HCT116 (cell line): Measurements from ENCODE around the gene ZNF777. TPM values are rescaled to one million over a fixed set of nuclear protein-coding genes. Genes with fewer than 3 reads are reported as not detected.

Experiments
- ATAC-seq: fragments of 200-7000 bp; cut with Tn5 transposase; 2 replicates; pipeline ENCODE4 v1.9.1; 2020; ENCODE audit warnings: mild to moderate bottlenecking, moderate library complexity
- BruUV-seq: library from RNA; stranded (reverse); fragments of 400-500 nt; replicated peaks from 2 replicates; lab custom pipeline; 2021; lab: Mats Ljungman, UMichigan
- CTCF ChIA-PET: fragments of 300-600 bp; sonication (Branson Sonifier 250); formaldehyde crosslinking; loops from one replicate; lab custom pipeline; 2021; ENCODE audit warnings: antibody characterized with exemption; lab: Charles Lee
- POLR2A ChIA-PET: fragments of 300-600, 350-600 bp; sonication (Branson Sonifier 250); formaldehyde crosslinking; loops from one replicate; lab custom pipeline; 2021; ENCODE audit warnings: antibody characterized with exemption; lab: Charles Lee
- RAD21 ChIA-PET, 2 experiments: fragments of 300-600 bp; sonication (Branson Sonifier 250); formaldehyde crosslinking; loops; one replicate each; lab custom pipeline; 2023; ENCODE audit warnings: low total read pairs in 2 of 2; ENCODE audit not compliant: uncharacterized antibody in 2 of 2, unreplicated experiment in 2 of 2, low non-redundant PET in 1 of 2; lab: Charles Lee
- DNase-seq: peaks from one replicate; pipeline ENCODE4 v3.0.0-alpha.2; 2010; ENCODE audit warnings: low read depth, low spot score
- H2AFZ ChIP-seq: fragments of 200-600 bp; shearing (Covaris generic), sonication (generic); 2 replicates; pipeline ENCODE4 v1.6.1; 2017; ENCODE audit warnings: low read depth, mixed run types, mixed read lengths, antibody characterized with exemption, low read length; ENCODE audit not compliant: poor library complexity, severe bottlenecking
- H3K27ac ChIP-seq: 2 replicates; pipeline ENCODE4 v1.5.1; 2012; ENCODE audit warnings: low read depth, low read length
- H3K27me3 ChIP-seq: fragments of 200-600 bp; sonication (generic); 2 replicates; pipeline ENCODE4 v1.6.1; 2016; ENCODE audit warnings: mixed run types, low read length, mixed read lengths; ENCODE audit not compliant: insufficient read depth
- H3K36me3 ChIP-seq, 2 experiments: fragments of 200-500 bp in 1 of 2; fragments of 200-600 bp in 1 of 2; sonication (Bioruptor generic) in 1 of 2; sonication (generic) in 1 of 2; 2 replicates each; pipeline versions ENCODE4 v1.5.1 to v1.6.1; 2014 to 2016; ENCODE audit warnings: low read length in 2 of 2, inconsistent platforms in 1 of 2, mixed read lengths in 1 of 2, mixed run types in 1 of 2; ENCODE audit not compliant: insufficient read depth in 2 of 2, control insufficient read depth in 1 of 2
- H3K4me1 ChIP-seq, 2 experiments: fragments of 200-600 bp in 1 of 2; sonication (generic) in 1 of 2; 2 replicates each; pipeline versions ENCODE4 v1.5.1 to v1.6.1; 2012 to 2017; ENCODE audit warnings: low read length in 2 of 2, inconsistent platforms in 1 of 2, mild to moderate bottlenecking in 1 of 2, mixed read lengths in 1 of 2, mixed run types in 1 of 2, moderate library complexity in 1 of 2; ENCODE audit not compliant: insufficient read depth in 2 of 2, control insufficient read depth in 1 of 2
- H3K4me2 ChIP-seq: fragments of 200-600 bp; sonication (generic); 2 replicates; pipeline ENCODE4 v1.6.1; 2017; ENCODE audit warnings: mixed run types, low read length, mixed read lengths
- H3K4me3 ChIP-seq, 2 experiments: fragments of 200-600 bp in 1 of 2; sonication (generic) in 1 of 2; replicated peaks in 1 of 2; 2 replicates each; pipeline ENCODE4 v1.5.1; 2011 to 2016; ENCODE audit warnings: low read length in 2 of 2, control low read depth in 1 of 2, low read depth in 1 of 2, mild to moderate bottlenecking in 1 of 2, mixed read lengths in 1 of 2, mixed run types in 1 of 2
- H3K79me2 ChIP-seq: fragments of 200-600 bp; sonication (generic); 2 replicates; pipeline ENCODE4 v1.6.1; 2017; ENCODE audit warnings: mild to moderate bottlenecking, mixed run types, low read length, moderate library complexity, mixed read lengths; ENCODE audit not compliant: insufficient read depth
- H3K9ac ChIP-seq: fragments of 200-600 bp; sonication (generic); 2 replicates; pipeline ENCODE4 v1.6.1; 2016; ENCODE audit warnings: low read length, mixed read lengths
- H3K9me2 ChIP-seq: fragments of 200-600 bp; sonication (generic), shearing (Covaris generic); 2 replicates; pipeline ENCODE4 v1.6.1; 2017; ENCODE audit warnings: mixed run types, mild to moderate bottlenecking, moderate library complexity; ENCODE audit not compliant: insufficient read depth
- H3K9me3 ChIP-seq, 2 experiments: fragments of 200-500 bp in 1 of 2; fragments of 200-600 bp in 1 of 2; sonication (Bioruptor generic) in 1 of 2; sonication (generic) in 1 of 2; 2 replicates each; pipeline ENCODE4 v1.6.1; 2014 to 2017; ENCODE audit warnings: low read length in 2 of 2, mixed read lengths in 2 of 2, inconsistent platforms in 1 of 2, low read depth in 1 of 2, mild to moderate bottlenecking in 1 of 2, mixed run types in 1 of 2, moderate library complexity in 1 of 2; ENCODE audit not compliant: control insufficient read depth in 1 of 2, insufficient read depth in 1 of 2
- H4K20me1 ChIP-seq: fragments of 200-600 bp; sonication (generic), shearing (Covaris generic); 2 replicates; pipeline ENCODE4 v1.6.1; 2017; ENCODE audit warnings: mixed run types, mild to moderate bottlenecking, moderate library complexity; ENCODE audit not compliant: insufficient read depth
- ATF3 ChIP-seq: IDR thresholded peaks from 2 replicates; pipeline ENCODE4 v1.6.1; 2012
- EGR1 ChIP-seq: IDR thresholded peaks from 2 replicates; pipeline ENCODE4 v1.6.1; 2012; ENCODE audit warnings: low read depth
- EZH2phosphoT487 ChIP-seq: fragments of 200-600 bp; IDR thresholded peaks from 2 replicates; pipeline ENCODE4 v1.6.1; 2018; ENCODE audit warnings: antibody characterized with exemption, borderline replicate concordance
- FOSL1 ChIP-seq: IDR thresholded peaks from 2 replicates; pipeline ENCODE4 v1.6.1; 2012; ENCODE audit warnings: low read depth
- JUND ChIP-seq: IDR thresholded peaks from 2 replicates; pipeline ENCODE4 v1.6.1; 2012
- MAX ChIP-seq: IDR thresholded peaks from 2 replicates; pipeline ENCODE4 v1.6.1; 2012
- SP1 ChIP-seq: IDR thresholded peaks from 2 replicates; pipeline ENCODE4 v1.6.1; 2012; ENCODE audit warnings: low read depth
- ZBTB33 ChIP-seq: IDR thresholded peaks from 2 replicates; pipeline ENCODE4 v1.6.1; 2011; ENCODE audit warnings: mild to moderate bottlenecking, low read length, moderate library complexity; ENCODE audit not compliant: insufficient replicate concordance; ENCODE audit errors: extremely low read depth
- intact Hi-C: fragments of 100-400 bp; cut with micrococcal nuclease; formaldehyde crosslinking; loops from 2 replicates; pipeline ENCODE4 v1.10.0; 2022
- total RNA-seq: library from RNA; stranded (reverse); gene quantifications from one replicate; pipeline ENCODE4 v1.2.1, GENCODE V29; 2021; ENCODE audit not compliant: unreplicated experiment

ZNF777 gene
- total RNA-seq, 1 experiment from 2014 or later: 15.6 TPM

DNA sequence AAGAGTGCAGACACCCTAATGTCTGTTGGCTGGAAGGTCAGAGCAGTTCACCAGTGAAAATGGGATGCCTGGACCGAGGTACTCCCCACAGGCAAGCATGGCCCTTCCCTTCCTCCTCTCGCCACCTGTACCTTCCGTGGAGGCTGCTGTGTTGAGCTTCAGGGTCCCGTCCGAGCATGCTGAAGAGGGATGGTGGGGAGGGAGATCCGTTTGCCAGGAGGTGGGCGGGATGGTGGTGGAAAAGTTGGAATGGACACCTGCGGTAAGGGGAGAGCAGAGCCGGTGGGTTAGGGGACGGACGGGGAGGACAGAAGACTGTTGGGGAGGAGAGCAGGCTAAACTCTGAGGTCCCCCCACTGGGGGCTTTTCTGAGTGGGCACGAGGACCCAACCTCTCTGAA lies 15.9 kb upstream of the ZNF777 start:
- ChIA-PET CTCF (no interaction called here), RAD21 (no interaction called here)
- peaks cover 14 to 41% of the 10 kb centered on the region in 2 experiments for H3K36me3 ChIP-seq
- ATAC-seq: no peak
- DNase-seq: no peak
- no peak overlapping the region for H3K4me2 ChIP-seq
- H3K4me1 ChIP-seq: no peaks in the 10 kb centered on the region; a peak in 1 of 4 replicates
- intact Hi-C loops: no loop called here
- TF ChIP-seq EGR1: no peak
- TF ChIP-seq FOSL1: no peak
- TF ChIP-seq JUND: no peak
- TF ChIP-seq MAX: no peak
- TF ChIP-seq SP1: no peak
- no peak for TF ChIP-seq ATF3
- TF ChIP-seq EZH2phosphoT487: no peak
- TF ChIP-seq ZBTB33: no peak
- TF ChIP-seq, all 23 proteins: peak for 0
- peaks cover 12% of the 10 kb centered on the region for H3K79me2 ChIP-seq
- H2AFZ ChIP-seq: no peak overlapping the region
- no peaks in the 10 kb centered on the region for H3K9me2 ChIP-seq
- no peak overlapping the region for H3K9ac ChIP-seq
- H3K9me3 ChIP-seq: no peaks in the 10 kb centered on the region
- no peak overlapping the region for H3K4me3 ChIP-seq
- POLR2A ChIA-PET: interaction anchor here (0.6 kb wide), 1 partner anchor 1936 kb away, joined by 3 read pairs; no protein-coding TSS in a partner anchor
- H4K20me1 ChIP-seq: no peaks in the 10 kb centered on the region
- H3K27ac ChIP-seq: no peak overlapping the region
- H3K27me3 ChIP-seq: no peaks in the 10 kb centered on the region
- BruUV-seq: no TSS peak
